Activated naive CD4-positive, alpha-beta T cell treated with anti-CD3 and anti-CD28 coated beads, Interleukin-2, amount 10 ng/mL, durations not matched to agents 7 days and 5 days (primary cell): ENCODE results near the gene STYXL1.
A peak's percentile ranks its signal among the peaks of the same experiment; 100 is the strongest.

Source experiments
- CTCF ChIA-PET: fragments of 350-600 bp; sonication (Branson Sonifier 250); formaldehyde crosslinking; loops from one replicate; lab custom pipeline; 2021; ENCODE audit warnings: antibody characterized with exemption; lab: Charles Lee
- DNase-seq: peaks from one replicate; pipeline ENCODE4 v3.0.0-alpha.2; 2020
- H3K27ac Mint-ChIP-seq: one replicate; pipeline ENCODE4 v1.8.0; 2021; ENCODE audit warnings: mild to moderate bottlenecking, moderate library complexity, mixed read lengths
- H3K27me3 Mint-ChIP-seq: one replicate; pipeline ENCODE4 v1.8.0; 2021; ENCODE audit warnings: mild to moderate bottlenecking, mixed read lengths
- H3K36me3 Mint-ChIP-seq: one replicate; pipeline ENCODE4 v1.8.0; 2021; ENCODE audit warnings: mixed read lengths
- H3K4me1 Mint-ChIP-seq: one replicate; pipeline ENCODE4 v1.8.0; 2021; ENCODE audit warnings: mixed read lengths
- H3K4me3 Mint-ChIP-seq: one replicate; pipeline ENCODE4 v1.8.0; 2021; ENCODE audit warnings: mild to moderate bottlenecking, moderate library complexity, mixed read lengths
- H3K9me3 Mint-ChIP-seq: one replicate; pipeline ENCODE4 v1.8.0; 2021; ENCODE audit warnings: mixed read lengths

Gene STYXL1

GRCh38 chr7:76000566-76000965 is 47.2 kb downstream of the STYXL1 start:
- CTCF ChIA-PET = no interaction called here
- no peaks in the 10 kb centered on the region for H3K27me3 Mint-ChIP-seq
- no peak overlapping the region for H3K27ac Mint-ChIP-seq

GRCh38 chr7:75998038-75998437 is 49.8 kb downstream of the STYXL1 start:
- DNase-seq = no peak
- Mint-ChIP-seq H3K4me3 (no peak overlapping the region), H3K4me1 (peaks cover 30% of the 10 kb centered on the region), H3K36me3 (peaks cover 25% of the 10 kb centered on the region), H3K27ac (no peak overlapping the region), H3K9me3 (no peaks in the 10 kb centered on the region), H3K27me3 (peaks cover 7% of the 10 kb centered on the region)
- CTCF ChIA-PET = interaction anchor here (1.3 kb wide), 1 partner anchor 22 kb away, joined by 3 read pairs; no protein-coding TSS in a partner anchor

More at GRCh38 chr7:76000566-76000965, 47.2 kb downstream of the STYXL1 start:
- Mint-ChIP-seq H3K9me3 (no peaks in the 10 kb centered on the region), H3K36me3 (peaks cover 37% of the 10 kb centered on the region), H3K4me3 (no peak overlapping the region), H3K4me1 (peaks cover 20% of the 10 kb centered on the region)
- DNase-seq = peak; percentile 16

GRCh38 chr7:75996476-75996875 is 51.3 kb downstream of the STYXL1 start:
- Mint-ChIP-seq H3K27me3 (peaks cover 10% of the 10 kb centered on the region), H3K27ac (no peak overlapping the region), H3K9me3 (no peaks in the 10 kb centered on the region), H3K4me3 (no peak overlapping the region), H3K4me1 (peaks cover 32% of the 10 kb centered on the region), H3K36me3 (peaks cover 18% of the 10 kb centered on the region)
- CTCF ChIA-PET = interaction anchor here (0.9 to 1.4 kb wide), 2 partner anchors 24 to 130 kb away, joined by 3 to 4 read pairs; no protein-coding TSS in a partner anchor
- peak; percentile 14 for DNase-seq

GRCh38 chr7:75995996-75996395 is 51.8 kb downstream of the STYXL1 start:
- peak; percentile 21 for DNase-seq
- H3K9me3 Mint-ChIP-seq = no peaks in the 10 kb centered on the region
- H3K27me3 Mint-ChIP-seq = peaks cover 10% of the 10 kb centered on the region
- H3K36me3 Mint-ChIP-seq = peaks cover 18% of the 10 kb centered on the region
- CTCF ChIA-PET = interaction anchor here (0.9 to 1.4 kb wide), 2 partner anchors 24 to 129 kb away, joined by 3 to 4 read pairs; no protein-coding TSS in a partner anchor
- H3K4me1 Mint-ChIP-seq = peaks cover 32% of the 10 kb centered on the region
- H3K4me3 Mint-ChIP-seq = peak overlapping the region; percentile 8
- no peak overlapping the region for H3K27ac Mint-ChIP-seq

GRCh38 chr7:75995052-75995471 is 52.7 kb downstream of the STYXL1 start:
- CTCF ChIA-PET = no interaction called here
- H3K9me3 Mint-ChIP-seq = no peaks in the 10 kb centered on the region
- peak overlapping the region; percentile 69 for H3K4me3 Mint-ChIP-seq

GRCh38 chr7:75994388-75995051 is 53.3 kb downstream of the STYXL1 start, which contains the start of gene TMEM120A:
Gene TMEM120A, minus strand, starts transcription at chr7:75994595. Its CDS starts 25 bp downstream, at chr7:75994570.
- Mint-ChIP-seq H3K9me3 (no peaks in the 10 kb centered on the region), H3K4me1 (peaks cover 34% of the 10 kb centered on the region), H3K36me3 (peaks cover 18% of the 10 kb centered on the region), H3K4me3 (peak within 1 kb of the TSS; percentile 69), H3K27me3 (peaks cover 19% of the 10 kb centered on the region), H3K27ac (no peak within 1 kb of the TSS)
- DNase-seq = peak; percentile 97
- CTCF ChIA-PET = no interaction called here

More at GRCh38 chr7:75995052-75995471, 52.7 kb downstream of the STYXL1 start:
- Mint-ChIP-seq H3K4me1 (peaks cover 32% of the 10 kb centered on the region), H3K36me3 (peaks cover 18% of the 10 kb centered on the region), H3K27ac (no peak overlapping the region), H3K27me3 (peaks cover 14% of the 10 kb centered on the region)
- peak; percentile 20 for DNase-seq

GRCh38 chr7:75993689-75994387 is 54.0 kb downstream of the STYXL1 start:
- no peak overlapping the region for H3K27ac Mint-ChIP-seq
- no peak for DNase-seq
- peak overlapping the region; percentile 69 for H3K4me3 Mint-ChIP-seq
- CTCF ChIA-PET = interaction anchor here (2.2 kb wide), 1 partner anchor 26 kb away, joined by 8 read pairs; no protein-coding TSS in a partner anchor
- peaks cover 34% of the 10 kb centered on the region for H3K4me1 Mint-ChIP-seq
- no peaks in the 10 kb centered on the region for H3K9me3 Mint-ChIP-seq
- peaks cover 15% of the 10 kb centered on the region for H3K36me3 Mint-ChIP-seq
- H3K27me3 Mint-ChIP-seq = peaks cover 20% of the 10 kb centered on the region

- DNase-seq = peak; percentile 18
- peaks cover 20% of the 10 kb centered on the region for H3K27me3 Mint-ChIP-seq
- no peak overlapping the region for H3K4me3 Mint-ChIP-seq
- H3K4me1 Mint-ChIP-seq = peaks cover 25% of the 10 kb centered on the region
- no peak overlapping the region for H3K27ac Mint-ChIP-seq
- CTCF ChIA-PET = interaction anchor here (2.2 kb wide), 1 partner anchor 28 kb away, joined by 8 read pairs; no protein-coding TSS in a partner anchor
- H3K9me3 Mint-ChIP-seq = no peaks in the 10 kb centered on the region
- peaks cover 14% of the 10 kb centered on the region for H3K36me3 Mint-ChIP-seq
These were observed 55.6 kb downstream of the STYXL1 start for GRCh38 chr7:75992083-75992755.

GRCh38 chr7:75991531-75992082 is 56.2 kb downstream of the STYXL1 start:
- H3K9me3 Mint-ChIP-seq = no peaks in the 10 kb centered on the region
- H3K4me3 Mint-ChIP-seq = no peak overlapping the region
- DNase-seq = peak; percentile 19
- H3K4me1 Mint-ChIP-seq = peaks cover 18% of the 10 kb centered on the region
- peaks cover 16% of the 10 kb centered on the region for H3K36me3 Mint-ChIP-seq
- H3K27me3 Mint-ChIP-seq = peaks cover 20% of the 10 kb centered on the region
- no peak overlapping the region for H3K27ac Mint-ChIP-seq
- CTCF ChIA-PET = interaction anchor here (1.3 to 2.2 kb wide), 2 partner anchors 29 to 322 kb away, joined by 3 to 8 read pairs; no protein-coding TSS in a partner anchor

GRCh38 chr7:75989500-75990388 is 58.1 kb downstream of the STYXL1 start:
- Mint-ChIP-seq H3K27ac (no peak overlapping the region), H3K27me3 (peaks cover 20% of the 10 kb centered on the region), H3K9me3 (no peaks in the 10 kb centered on the region), H3K4me3 (no peak overlapping the region), H3K36me3 (peaks cover 10% of the 10 kb centered on the region), H3K4me1 (peaks cover 12% of the 10 kb centered on the region)
- no peak for DNase-seq
- CTCF ChIA-PET = interaction anchor here (1.3 kb wide), 1 partner anchor 324 kb away, joined by 3 read pairs; no protein-coding TSS in a partner anchor

- Mint-ChIP-seq H3K4me3 (no peak overlapping the region), H3K4me1 (peaks cover 11% of the 10 kb centered on the region), H3K36me3 (peaks cover 10% of the 10 kb centered on the region), H3K27me3 (peaks cover 20% of the 10 kb centered on the region), H3K27ac (no peak overlapping the region), H3K9me3 (no peaks in the 10 kb centered on the region)
- CTCF ChIA-PET = no interaction called here
- DNase-seq = no peak
These were observed 59.0 kb downstream of the STYXL1 start for GRCh38 chr7:75988568-75989499.
